NCI-H446 (cell line): ENCODE measurements around the gene SNX30.

ENCODE experiments used
- DNase-seq, 2 experiments: peaks; one replicate each; lab custom pipeline; 2025; lab: John Stamatoyannopoulos, UW

The SNX30 gene

DNA sequence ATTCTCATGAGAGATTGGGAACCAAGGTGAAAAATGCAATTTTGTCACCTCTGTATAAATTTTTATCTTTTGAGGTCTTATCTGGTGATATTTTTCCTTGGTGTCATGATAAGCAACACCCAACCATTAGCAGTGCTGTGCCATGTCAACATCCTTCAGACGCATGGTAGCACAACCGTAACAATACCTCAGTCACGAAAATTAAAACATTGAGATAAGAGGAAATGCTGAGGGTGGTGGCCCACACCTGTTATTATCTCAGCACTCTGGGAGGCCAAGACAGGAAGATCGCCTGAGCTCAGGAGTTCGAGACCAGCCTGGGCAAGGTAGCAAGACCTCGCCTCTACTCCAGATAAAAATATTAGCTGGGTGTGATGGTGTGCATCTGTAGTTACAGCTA, 107.4 kb downstream of the SNX30 start:
- DNase-seq, result no peak

DNA sequence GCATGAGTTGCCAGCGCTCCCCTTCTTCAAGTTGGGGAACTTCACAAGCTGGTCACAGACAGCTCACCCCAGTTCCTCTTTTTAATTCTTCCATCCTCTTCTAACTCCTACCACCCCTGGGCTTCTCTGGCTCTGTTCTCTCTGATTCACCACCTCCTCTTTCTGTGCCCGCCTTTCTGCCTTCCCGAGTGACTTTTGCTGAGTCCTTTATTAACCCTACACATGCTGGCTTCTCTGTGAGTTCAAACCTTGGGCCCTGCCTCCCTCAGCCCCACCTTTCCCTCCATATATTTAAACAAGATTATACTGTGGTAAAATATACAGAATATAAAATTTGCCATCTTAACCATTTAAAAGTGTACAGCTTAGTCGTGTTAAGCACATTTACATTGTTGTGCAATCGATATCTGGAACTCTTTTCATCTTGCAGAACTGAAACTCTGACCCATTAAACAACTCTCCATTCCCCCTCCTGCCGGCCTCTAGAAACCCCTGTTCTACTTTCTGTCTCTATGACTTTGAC, 108.1 kb downstream of the SNX30 start:
- DNase-seq, result no peak

DNA sequence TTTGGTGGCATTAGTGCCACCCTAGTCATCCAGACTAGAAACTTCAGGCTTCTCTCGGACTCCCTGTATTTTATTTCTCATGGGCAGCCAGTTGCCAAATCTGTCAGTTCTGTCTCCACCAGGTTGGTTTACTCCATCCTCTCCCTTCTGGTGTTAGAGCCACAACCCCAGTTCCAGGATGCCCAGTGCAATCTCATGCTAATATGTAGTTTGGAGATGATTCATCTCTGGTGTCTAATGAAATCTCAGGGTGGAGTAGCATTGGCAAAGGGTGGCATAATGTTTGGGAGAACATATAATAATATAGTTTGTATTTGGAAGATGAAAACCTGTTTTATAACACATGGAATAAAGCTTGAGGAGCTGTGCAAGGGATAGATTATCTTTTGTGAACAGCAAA, 109.9 kb downstream of the SNX30 start:
- no peak for DNase-seq

DNA sequence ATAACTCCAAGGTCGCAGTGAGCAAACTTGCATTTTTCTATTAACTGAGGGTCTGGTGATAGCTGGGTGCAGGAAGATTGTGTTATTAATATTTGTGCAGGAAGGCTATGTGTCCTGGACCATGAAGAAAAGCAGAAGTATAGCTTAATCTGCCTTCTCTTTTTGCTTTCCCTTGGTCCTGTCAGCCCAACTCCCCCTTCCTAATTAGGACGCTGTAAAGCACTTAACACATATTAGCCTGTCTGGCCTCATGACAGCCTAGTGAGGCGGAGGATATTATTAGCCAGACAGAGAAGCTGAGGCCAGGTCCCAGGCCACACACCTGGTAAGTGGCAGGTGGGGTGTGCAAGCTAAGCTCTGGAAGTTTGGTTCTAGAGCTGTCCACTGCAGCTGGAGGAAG, 110.6 kb downstream of the SNX30 start:
- DNase-seq, result no peak

DNA sequence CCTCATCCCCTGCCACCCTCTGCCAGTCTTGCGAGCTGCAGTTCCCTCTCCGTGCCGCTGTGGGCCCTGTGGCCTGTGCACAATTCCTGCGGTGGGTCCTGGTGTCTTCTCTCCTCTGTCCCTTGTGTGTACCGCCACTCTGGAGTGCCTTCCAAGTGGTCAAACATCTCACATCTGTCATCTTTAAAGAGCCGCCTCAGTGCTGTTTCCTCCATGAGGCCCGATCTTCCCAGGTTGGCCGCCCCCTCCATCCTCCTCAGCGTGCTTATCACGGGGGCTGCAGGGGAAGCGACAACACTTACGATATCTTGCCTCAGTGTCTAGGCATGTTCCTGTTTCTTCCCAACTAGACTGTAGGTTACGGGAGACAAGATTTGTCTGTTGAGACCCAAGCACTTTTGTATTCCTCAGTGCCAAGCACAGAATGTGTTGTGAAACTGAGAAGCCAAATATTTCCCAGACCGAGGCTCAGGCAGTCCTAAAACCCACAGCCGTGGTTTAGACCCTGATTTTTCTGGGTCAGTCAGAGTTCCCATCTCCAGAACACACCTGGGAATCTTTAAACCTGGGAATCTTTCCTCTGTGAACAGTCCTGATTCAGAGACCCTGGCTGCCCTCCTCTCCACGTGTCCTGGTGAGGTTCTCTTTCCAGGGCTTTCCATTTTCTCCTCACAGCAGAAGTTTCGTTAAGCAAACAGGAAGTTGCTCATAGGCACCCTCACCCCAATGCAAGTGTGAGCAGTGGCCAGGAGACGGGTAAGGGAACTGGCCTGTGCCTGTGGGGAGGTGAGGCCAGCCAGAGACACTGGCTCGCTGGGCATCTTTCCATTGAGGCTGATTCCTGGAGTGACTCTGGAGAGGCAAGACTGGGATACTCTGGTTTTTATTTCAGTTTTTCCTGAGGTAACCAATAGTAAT, 111.3 kb downstream of the SNX30 start:
- DNase-seq, result no peak

DNA sequence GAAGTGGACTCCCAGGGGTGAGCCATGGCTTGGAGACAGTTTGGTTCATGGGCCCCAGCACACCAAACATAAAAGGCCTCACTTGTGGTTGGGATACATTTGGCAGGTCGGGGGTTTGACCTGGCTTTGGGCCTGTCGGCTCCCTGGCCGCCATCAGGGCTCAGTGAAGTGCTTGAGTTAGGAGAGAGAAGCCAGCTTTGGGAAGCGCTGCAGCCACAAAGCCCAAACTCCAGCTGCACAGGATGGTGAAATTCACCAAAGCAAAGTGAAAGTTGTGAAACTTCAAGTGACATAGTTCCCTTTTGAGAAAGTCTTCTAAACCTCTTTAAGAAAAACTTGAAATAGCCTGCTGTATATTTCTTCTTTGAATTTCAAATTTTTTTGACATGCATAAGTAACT, 112.7 kb downstream of the SNX30 start:
- DNase-seq, result no peak

DNA sequence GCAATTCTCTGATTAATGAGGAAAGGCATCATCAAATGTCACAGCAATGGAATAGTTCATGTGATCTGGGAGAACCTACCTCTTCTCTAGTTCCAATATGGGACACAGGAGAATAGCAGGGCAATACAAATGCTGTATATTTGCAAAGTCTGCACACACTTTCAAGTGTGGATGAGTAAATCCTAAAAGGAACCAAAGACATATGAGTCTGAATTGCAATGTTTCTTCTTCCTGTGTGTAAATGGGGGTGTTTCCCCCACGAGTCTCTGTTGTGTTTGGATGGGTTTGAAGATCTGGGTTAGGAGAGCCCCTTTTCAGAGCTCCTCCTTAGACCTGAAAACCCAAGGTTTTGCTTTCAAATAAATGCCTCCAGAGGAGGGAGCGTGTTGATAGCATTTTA, 113.2 kb downstream of the SNX30 start:
- DNase-seq, result no peak

DNA sequence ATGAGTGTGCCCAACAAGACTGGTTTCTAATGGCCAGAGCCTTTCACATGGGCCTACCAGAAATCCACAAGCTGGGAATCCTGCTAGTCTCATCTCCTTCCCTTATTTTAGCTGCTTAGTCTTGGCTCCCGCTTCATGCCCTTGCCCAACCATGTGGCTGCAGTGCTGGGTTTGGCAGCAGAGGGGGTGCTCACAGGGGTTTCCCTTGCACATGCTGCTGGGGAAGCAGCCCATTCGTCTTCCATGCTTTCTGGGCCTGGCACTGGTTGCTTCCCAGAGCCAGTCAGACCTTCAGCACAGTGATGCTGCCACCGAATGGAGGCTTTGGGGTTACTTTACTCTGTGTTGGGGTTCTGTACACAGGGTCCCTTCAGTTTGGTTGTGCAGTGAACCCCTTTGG, 113.8 kb downstream of the SNX30 start:
- no peak for DNase-seq

DNA sequence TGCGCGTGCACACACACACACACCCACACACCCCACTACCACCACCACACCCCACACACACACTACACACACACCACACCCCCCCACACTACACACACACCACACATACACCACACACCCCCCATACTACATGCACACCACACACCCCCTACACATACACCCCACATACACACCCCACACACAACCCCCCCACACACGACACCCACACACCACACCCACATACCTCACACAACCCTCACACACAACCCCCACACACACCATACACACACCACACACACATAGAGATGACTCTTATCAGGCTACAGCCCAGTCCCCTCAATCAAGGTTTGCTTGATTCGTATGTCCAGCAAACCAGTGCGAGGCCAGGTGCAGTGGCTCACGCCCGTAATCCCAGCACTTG, 114.4 kb downstream of the SNX30 start:
- DNase-seq, result no peak

DNA sequence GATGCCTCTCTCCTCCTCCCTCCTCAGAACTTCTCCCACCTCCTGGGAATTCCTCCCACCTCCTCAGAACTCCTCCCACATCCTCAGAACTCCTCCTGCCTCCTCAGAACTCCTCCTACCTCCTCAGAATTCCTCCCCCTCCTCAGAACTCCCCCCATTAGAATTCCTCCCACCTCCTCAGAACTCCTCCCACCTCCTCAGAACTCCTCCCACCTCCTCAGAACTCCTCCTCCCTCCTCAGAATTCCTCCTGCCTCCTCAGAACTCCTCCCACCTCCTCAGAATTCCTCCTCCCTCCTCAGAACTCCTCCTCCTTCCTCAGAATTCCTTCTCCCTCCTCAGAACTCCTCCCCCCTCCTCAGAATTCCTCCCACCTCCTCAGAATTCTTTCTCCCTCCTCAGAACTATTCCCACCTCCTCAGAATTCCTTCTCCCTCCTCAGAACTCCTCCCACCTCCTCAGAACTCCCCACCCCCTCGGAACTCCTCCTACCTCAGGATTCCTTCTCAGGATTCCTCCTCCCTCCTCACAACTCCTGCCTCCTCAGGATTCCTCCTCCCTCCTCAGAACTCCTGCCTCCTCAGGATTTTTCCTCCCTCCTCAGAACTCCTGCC, 116.2 kb downstream of the SNX30 start:
- no peak for DNase-seq

DNA sequence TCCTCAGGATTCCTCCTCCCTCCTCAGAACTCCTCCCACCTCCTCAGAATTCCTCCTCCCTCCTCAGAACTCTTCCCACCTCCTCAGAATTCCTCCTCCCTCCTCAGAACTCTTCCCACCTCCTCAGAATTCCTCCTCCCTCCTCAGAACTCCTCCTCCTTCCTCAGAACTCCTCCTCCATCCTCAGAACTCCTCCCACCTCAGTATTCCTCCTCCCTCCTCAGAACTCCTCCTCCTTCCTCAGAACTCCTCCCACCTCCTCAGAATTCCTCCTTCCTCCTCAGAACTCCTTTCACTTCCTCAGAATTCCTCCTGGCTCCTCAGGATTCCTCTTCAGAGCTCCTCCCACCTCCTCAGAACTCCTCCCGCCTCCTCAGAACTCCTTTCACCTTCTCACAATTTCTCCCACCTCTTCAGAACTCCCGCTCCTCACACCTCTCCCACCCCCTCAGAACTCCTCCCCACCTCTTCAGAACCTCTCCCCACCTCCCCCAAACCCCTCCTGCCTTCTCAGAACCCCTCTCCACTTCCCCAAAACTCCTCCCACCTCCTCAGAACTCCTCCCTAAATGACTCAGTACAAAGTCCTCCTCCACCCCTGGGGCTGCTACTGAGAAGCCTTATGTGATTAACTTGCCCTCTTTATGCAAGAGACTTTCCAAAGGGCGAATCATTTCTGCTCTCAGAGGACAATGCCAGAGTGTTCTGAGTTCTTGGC, 116.9 kb downstream of the SNX30 start:
- no peak for DNase-seq

DNA sequence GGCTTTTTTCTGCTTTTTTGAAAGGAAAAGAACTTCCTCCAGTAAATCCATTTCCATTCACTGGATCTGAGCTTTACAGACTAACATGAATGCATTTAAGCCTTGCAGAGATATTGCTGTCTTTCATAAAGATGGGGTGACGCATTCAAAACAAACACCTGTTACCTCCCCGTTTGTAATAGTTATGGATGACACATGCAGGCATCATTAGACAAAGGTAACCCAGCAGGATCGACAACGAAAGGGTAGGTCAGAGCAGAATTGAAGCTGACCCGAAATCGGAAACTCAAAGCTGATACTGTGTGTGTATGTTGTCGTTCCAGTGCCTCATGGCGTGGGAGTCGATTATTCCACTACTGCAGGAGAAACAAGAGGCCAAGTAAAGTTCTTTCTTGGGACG, 117.9 kb downstream of the SNX30 start:
- DNase-seq, result no peak

DNA sequence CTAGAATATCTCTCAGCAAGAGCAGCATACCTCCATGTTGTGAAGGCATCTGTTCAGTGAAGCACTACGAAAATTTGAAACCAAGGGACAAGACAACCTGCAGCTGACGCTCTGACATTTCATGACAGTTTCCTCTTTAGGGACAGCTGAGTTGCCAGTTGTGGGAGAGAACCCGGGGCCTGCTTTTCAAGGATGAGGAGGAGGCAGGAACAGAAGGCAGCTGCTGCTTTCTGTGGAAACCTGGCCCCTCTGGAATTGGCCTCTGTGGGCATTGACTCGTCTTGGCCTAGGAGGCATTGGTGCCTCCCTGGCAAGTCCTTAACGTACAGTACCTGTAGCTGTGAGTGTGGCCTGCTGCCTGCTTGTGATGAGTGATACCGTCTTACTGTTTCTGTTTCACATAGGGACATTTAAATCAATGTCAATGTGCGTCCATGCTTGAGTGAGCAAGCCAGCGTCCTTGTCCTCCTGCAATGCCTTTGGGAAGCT, 118.5 kb downstream of the SNX30 start:
- no peak for DNase-seq

DNA sequence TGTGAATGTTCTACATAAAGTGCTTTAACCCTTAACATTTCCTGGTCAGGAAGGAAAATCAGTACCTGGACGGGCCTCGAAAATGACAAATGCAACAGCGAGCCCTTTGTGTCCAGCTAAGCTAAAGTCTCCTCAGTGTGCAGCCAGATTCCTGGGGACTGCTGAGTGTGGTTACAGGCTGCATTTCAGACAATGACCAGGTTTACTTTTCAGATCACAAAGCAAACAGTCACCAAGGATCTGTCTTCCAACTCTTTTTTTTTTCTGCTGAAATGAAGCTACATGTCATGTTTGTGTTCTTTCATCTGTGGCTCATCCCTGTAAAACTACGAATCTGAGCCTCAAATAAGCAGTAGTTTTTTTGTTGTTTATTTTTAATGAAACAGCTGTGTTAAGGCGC, 119.4 kb downstream of the SNX30 start:
- no peak for DNase-seq

DNA sequence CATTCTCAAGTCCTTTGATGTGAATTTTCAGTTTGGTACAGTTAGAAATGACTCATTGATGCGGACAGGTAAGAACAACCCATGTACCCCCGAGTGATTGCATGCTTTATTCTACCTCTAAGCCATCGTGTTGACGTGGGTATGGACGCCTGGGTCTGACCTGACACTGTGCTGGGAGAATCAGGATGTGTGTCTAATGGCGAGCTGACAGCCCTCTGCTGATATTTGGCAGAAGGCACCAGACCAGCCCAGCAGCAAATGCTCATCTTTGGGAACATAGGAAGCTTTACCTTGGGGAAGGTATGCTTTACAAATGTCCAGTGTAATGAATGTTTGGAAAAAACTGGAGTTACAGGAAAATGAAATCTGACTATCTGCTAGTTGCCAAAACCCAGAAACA, 120.0 kb downstream of the SNX30 start:
- DNase-seq, result no peak

DNA sequence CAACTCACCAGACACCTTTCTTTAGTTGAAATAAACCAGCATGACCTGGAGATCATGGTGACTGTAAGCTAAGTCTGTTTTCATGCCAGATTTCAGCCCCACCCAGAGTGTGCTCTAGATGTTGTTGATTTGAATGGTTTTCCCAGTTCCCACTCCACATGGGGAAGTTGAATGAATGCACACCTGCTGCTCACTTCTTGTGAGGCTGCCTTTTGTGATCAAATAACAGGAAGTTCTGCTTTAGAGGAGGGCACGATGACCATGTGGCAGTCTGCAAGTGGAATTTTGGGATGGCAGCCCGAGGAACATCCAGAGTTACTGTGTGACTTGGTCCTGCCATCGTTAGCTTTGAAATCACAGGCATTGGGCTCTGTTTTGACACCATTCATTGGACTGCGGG, 121.5 kb downstream of the SNX30 start:
- DNase-seq, result no peak

DNA sequence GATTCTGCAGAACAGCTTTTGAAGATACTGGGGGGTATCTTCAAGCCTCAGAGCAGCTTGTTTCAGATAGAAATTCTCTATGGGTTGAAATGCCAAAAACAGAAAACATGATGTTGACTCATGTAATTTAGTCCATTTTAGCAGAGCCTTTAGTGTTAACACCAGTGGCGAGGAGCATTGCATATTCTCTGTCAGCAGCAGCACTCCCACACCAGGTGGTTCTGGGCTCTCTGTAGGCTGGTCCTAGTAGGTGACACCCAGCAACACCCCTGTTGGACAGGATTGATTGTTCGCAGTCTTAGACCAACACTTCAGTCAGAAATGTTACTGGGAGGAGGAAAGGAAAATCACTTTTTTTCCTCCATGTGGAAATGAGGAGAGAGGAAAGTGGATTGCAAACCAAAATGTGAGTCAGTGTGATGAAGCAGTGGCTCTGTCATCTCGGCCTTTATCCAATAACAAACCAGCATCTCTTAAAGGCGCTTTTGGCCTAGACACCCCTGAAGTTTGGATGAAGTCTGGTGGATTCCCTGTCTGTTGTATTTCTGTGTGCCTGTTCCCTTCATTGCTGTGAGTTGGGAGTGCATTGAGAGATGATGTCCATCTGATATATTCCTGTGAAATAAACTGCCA, 123.3 kb downstream of the SNX30 start:
- no peak for DNase-seq

DNA sequence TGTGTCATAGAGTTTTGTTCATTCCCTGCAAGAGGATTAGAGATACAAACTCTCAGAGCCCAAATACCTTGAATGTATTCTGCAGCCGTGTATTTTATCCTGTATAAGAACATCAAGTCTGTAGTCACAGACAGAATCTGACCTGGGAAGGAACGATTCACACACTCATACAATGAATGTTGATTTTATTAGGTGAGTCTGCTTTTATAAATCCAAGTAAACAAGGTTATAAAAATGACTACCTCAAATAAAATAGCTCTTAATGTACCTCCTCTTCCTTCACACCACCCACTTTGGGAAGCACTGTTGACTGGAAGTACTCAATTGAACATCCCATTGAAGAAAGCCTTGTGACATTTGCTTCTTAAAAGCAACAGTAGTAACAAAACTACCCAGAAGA, 128.2 kb downstream of the SNX30 start:
- DNase-seq, result no peak

DNA sequence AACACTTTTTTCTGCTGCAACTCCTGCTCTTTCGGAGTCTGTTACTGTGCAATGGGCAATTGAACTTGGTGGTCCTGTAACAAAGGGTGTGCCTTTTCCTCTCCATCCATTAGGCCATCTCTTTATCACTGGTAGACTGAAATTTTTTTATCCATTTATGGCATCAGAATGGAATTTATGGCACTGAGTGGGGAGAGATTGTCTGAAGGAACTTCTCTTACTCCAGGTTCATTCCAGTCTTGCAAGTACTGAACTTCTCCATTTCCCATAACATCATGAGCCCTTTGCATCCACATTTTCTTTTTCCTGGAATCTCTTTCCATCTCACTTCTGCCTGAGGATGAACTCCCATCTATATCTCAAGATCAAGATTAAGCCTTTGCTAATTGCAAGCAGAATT, 130.1 kb downstream of the SNX30 start:
- no peak for DNase-seq

DNA sequence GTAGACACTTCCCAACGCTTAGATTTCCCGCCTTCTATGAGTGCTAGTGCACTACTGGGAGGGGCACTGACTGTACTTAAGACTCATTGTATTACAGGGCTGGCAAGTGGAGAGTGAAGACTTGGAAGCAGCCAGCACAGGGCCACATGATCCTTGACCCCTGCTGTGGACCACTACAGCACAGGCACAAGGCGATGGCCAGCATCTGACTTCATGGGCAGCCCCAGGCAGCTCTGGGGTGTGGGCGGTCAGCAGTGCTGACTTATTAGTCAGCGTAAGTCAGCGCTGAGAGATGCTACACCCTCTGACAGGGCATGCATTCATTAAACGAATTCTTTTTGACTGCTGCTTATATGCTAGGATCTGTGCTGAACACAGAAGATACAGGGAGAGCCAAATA, 130.8 kb downstream of the SNX30 start:
- no peak for DNase-seq

DNA sequence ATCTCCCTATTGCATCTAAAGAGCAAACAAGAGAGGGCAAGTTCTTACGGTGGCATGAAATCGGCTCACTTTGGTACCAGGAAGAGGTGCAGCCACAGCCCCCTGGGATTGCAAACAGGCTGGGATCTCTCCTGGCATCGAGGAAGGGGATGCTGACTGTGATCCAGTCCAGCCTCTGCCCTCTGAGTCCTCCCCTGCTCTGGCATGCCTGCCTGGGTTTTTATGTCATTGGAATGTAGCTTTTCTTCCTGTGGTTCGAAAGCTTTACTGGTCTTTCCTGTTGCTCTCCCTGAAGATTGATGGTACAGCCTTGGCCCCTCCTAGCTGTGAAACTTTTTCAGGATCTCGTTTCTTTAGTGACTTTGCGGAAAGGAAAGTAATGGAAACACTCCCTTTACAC, 133.5 kb downstream of the SNX30 start:
- DNase-seq, result no peak

DNA sequence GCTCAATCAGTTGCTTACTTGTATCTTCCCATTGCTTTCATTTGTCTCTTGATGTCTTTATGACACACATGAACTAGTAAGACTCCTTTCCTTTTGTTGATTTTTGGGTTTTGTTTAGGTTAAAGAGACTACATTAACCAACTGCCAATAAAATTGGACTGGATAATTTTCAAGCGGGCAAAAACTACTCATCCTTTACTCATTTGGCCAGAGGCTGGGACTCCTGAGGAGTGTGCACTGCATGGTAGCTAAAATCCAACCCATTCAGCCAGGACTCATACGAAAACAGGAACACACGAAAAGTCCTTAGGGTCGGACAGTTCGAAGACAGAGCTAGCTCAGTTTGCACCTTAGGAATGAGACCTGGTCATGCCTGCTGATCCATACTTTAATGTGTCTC, 134.2 kb downstream of the SNX30 start:
- DNase-seq, result no peak
